Hepatocyte (in vitro differentiated cells): ENCODE measurements around the gene MAGEC3. TPM values are rescaled to one million over a fixed set of nuclear protein-coding genes. Genes with fewer than 3 reads are reported as not detected.
"Not testable (repeated sequence)": the region's sequence is repeated elsewhere in the genome, so short reads cannot be mapped to it uniquely, and the experiment has no call there.

Source experiments
- DNase-seq: peaks from one replicate; pipeline ENCODE4 v3.0.0-alpha.2; 2016; ENCODE audit warnings: low spot score
- H2AFZ ChIP-seq: fragments of 200-600 bp; sonication (generic); 2 replicates; pipeline ENCODE4 v1.6.0; 2016; ENCODE audit warnings: antibody characterized with exemption, mild to moderate bottlenecking
- H3K27ac ChIP-seq: fragments of 200-600 bp; sonication (generic); 2 replicates; pipeline ENCODE4 v1.5.1; 2016; ENCODE audit warnings: mild to moderate bottlenecking
- H3K27me3 ChIP-seq: fragments of 200-600 bp; sonication (generic); 2 replicates; pipeline ENCODE4 v1.6.1; 2016
- H3K36me3 ChIP-seq: fragments of 200-600 bp; sonication (generic); replicated peaks from 2 replicates; pipeline ENCODE4 v1.5.1; 2016; ENCODE audit warnings: low read depth; ENCODE audit not compliant: insufficient read depth
- H3K4me1 ChIP-seq: fragments of 200-600 bp; sonication (generic); 2 replicates; pipeline ENCODE4 v1.5.1; 2016; ENCODE audit warnings: mild to moderate bottlenecking, moderate library complexity; ENCODE audit not compliant: insufficient read depth
- H3K4me2 ChIP-seq: fragments of 200-600 bp; sonication (generic); 2 replicates; pipeline ENCODE4 v1.6.0; 2016
- H3K4me3 ChIP-seq: fragments of 200-600 bp; sonication (generic); 2 replicates; pipeline ENCODE4 v1.5.1; 2016; ENCODE audit warnings: mild to moderate bottlenecking
- H3K79me2 ChIP-seq: fragments of 200-600 bp; sonication (generic); 2 replicates; pipeline ENCODE4 v1.6.0; 2017; ENCODE audit warnings: mild to moderate bottlenecking
- H3K9me2 ChIP-seq: fragments of 200-600 bp; sonication (generic); replicated peaks from 2 replicates; pipeline ENCODE4 v1.6.0; 2017; ENCODE audit warnings: mild to moderate bottlenecking; ENCODE audit not compliant: insufficient read depth
- H3K9me3 ChIP-seq: fragments of 200-600 bp; sonication (generic); 2 replicates; pipeline ENCODE4 v1.5.1; 2016; ENCODE audit warnings: low read depth, mild to moderate bottlenecking
- H4K20me1 ChIP-seq: fragments of 200-600 bp; sonication (generic); 2 replicates; pipeline ENCODE4 v1.6.0; 2016; ENCODE audit warnings: mild to moderate bottlenecking; ENCODE audit not compliant: insufficient read depth, poor library complexity, severe bottlenecking
- EZH2 ChIP-seq: fragments of 200-600 bp; sonication (generic); IDR thresholded peaks from 2 replicates; pipeline ENCODE4 v1.6.1; 2016; ENCODE audit warnings: antibody characterized with exemption, mild to moderate bottlenecking, borderline replicate concordance
- EZH2phosphoT487 ChIP-seq: fragments of 200-600 bp; sonication (generic); IDR thresholded peaks from one replicate; pipeline ENCODE4 v1.6.1; 2018; ENCODE audit warnings: antibody characterized with exemption, mild to moderate bottlenecking, low read depth, moderate library complexity; ENCODE audit not compliant: unreplicated experiment, severe bottlenecking
- WGBS: methylation state at CpG from one replicate; pipeline ENCODE4 v1.1.6; 2016; ENCODE audit warnings: low lambda C conversion rate; ENCODE audit errors: missing lambda C conversion rate; 5-methylcytosine and 5-hydroxymethylcytosine counted together
- polyA plus RNA-seq: library from polyadenylated mRNA; unstranded; fragments of >200 nt; fragmentation: Nextera tagmentation; extraction: Ambion mirVana; gene quantifications from 2 replicates; pipeline ENCODE4 v1.2.1, GENCODE V29; 2016
- total RNA-seq: library from RNA; depleted of rRNA; stranded (reverse); fragments of >200 nt; gene quantifications from 2 replicates; pipeline ENCODE4 v1.2.3, GENCODE V29; 2014
- TF ChIP-seq, protein P1 (sequence below): fragments of 200-600 bp; sonication (generic); IDR thresholded peaks from 2 replicates; pipeline ENCODE4 v1.5.1; 2016; ENCODE audit warnings: antibody characterized with exemption, mild to moderate bottlenecking; ENCODE audit not compliant: poor library complexity

The MAGEC3 gene
- total and polyA plus RNA-seq, 2 experiments from 2014 or later: 0.40 TPM; not detected in 1

DNA sequence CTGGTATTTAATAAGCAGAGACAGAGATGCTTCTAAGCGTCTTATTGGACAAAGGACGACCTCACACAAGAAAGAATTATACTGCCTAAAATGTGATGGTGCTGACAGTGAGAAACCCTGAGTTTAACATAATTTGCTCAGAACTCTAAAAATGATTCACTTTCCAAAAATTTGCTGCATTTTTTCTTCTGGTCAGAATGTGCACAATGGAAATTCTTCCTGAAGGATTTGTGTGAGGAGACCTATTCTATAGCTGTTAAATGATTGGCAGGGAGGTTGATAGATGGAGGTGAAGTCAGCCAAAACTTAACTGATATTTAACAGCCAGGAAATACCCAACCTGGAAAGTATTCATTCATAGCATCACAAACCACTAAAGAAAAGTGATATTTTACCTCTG lies 1.7 kb downstream of the MAGEC3 start:
- DNase-seq: no peak
- TF ChIP-seq EZH2 (no peak), EZH2phosphoT487 (no peak)
- TF ChIP-seq, protein P1, sequence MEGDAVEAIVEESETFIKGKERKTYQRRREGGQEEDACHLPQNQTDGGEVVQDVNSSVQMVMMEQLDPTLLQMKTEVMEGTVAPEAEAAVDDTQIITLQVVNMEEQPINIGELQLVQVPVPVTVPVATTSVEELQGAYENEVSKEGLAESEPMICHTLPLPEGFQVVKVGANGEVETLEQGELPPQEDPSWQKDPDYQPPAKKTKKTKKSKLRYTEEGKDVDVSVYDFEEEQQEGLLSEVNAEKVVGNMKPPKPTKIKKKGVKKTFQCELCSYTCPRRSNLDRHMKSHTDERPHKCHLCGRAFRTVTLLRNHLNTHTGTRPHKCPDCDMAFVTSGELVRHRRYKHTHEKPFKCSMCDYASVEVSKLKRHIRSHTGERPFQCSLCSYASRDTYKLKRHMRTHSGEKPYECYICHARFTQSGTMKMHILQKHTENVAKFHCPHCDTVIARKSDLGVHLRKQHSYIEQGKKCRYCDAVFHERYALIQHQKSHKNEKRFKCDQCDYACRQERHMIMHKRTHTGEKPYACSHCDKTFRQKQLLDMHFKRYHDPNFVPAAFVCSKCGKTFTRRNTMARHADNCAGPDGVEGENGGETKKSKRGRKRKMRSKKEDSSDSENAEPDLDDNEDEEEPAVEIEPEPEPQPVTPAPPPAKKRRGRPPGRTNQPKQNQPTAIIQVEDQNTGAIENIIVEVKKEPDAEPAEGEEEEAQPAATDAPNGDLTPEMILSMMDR: no peak
- Histone ChIP-seq H4K20me1 (no peaks in the 10 kb centered on the region), H3K79me2 (no peaks in the 10 kb centered on the region), H3K4me2 (no peak overlapping the region), H3K4me1 (no peaks in the 10 kb centered on the region), H2AFZ (no peak overlapping the region), H3K27me3 (no peaks in the 10 kb centered on the region), H3K36me3 (no peaks in the 10 kb centered on the region), H3K9me3 (no peaks in the 10 kb centered on the region), H3K27ac (no peak overlapping the region), H3K4me3 (no peak overlapping the region), H3K9me2 (no peaks in the 10 kb centered on the region)
- WGBS: 75% methylated on average over 2 of the region's 2 CpGs

DNA sequence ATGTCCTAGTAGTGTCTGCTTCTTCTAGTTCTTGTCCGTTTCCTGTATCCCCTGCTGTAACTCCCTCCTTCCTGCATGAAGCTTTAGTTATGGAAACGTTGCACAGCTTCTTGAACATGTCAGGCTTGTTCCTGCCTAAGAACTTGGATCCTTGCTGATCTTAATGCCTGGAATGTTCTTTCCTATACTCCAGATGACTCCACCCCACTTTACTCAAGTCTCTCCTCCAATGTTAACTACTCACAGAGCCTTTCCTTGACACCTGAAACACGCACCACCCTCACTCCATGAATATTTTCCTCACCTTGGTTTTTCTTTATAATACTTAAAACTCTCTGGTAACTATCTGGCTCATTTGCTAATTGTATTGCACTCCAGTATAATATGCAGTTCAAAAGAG lies 19.4 kb downstream of the MAGEC3 start:
- Histone ChIP-seq H3K27ac (no peak overlapping the region), H2AFZ (no peak overlapping the region), H3K27me3 (no peaks in the 10 kb centered on the region), H3K4me1 (no peaks in the 10 kb centered on the region), H3K36me3 (no peaks in the 10 kb centered on the region), H3K4me2 (no peak overlapping the region), H3K4me3 (no peak overlapping the region), H4K20me1 (no peaks in the 10 kb centered on the region), H3K9me3 (no peaks in the 10 kb centered on the region), H3K9me2 (peaks cover 4% of the 10 kb centered on the region), H3K79me2 (no peaks in the 10 kb centered on the region)
- no peak for DNase-seq
- no peak for TF ChIP-seq EZH2
- no peak for TF ChIP-seq EZH2phosphoT487
- TF ChIP-seq, protein P1: no peak
- 42% methylated on average over 3 of the region's 3 CpGs for WGBS

DNA sequence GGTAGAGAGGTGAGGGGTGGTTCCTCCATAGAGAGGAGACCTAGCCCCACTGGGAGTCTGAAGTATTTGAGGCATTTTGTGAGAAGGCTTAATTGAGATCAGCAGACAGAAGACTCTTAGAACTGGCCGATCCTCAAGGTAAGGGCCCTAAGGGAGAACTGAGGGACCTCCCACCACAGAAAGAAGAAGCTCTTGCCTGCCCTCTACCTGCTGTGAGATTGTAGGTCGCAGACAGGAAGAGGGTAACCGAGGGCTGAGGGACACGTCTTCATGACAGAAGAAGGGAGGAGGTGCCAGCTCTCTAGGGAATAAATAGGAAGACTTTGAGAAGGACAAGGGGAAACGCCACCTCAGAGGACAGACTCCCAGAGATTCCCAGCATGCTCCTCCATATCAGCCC lies 41.5 kb downstream of the MAGEC3 start:
- no peaks in the 10 kb centered on the region for H4K20me1 ChIP-seq

DNA sequence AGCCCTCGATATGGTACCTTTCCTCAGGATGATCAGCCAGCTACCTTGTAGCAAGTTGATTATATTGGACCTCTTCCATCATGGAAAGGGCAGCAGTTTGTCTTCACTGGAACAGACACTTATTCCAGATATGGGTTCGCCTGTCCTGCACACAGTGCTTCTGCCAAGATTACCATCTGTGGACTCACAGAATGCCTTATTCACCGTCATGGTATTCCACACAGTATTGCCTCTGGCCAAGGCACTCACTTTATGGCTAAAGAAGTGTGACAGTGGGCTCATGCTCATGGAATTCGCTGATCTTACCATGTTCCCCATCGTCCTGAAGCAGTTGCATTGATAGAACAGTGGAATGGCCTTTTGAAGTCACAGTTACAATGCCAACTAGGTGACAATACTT lies 50.7 kb downstream of the MAGEC3 start:
- not testable (repeated sequence) for H3K9me2 ChIP-seq, H3K9me3 ChIP-seq, H3K27me3 ChIP-seq, H3K4me2 ChIP-seq, DNase-seq, H3K79me2 ChIP-seq, H3K4me3 ChIP-seq, H3K4me1 ChIP-seq, H2AFZ ChIP-seq, H3K36me3 ChIP-seq, H3K27ac ChIP-seq, H4K20me1 ChIP-seq
- 57% methylated on average over 5 of the region's 5 CpGs for WGBS

More for the DNA sequence above, 41.5 kb downstream of the MAGEC3 start:
- Histone ChIP-seq H3K9me2 (no peaks in the 10 kb centered on the region), H3K4me2 (no peak overlapping the region), H2AFZ (no peak overlapping the region), H3K79me2 (no peaks in the 10 kb centered on the region), H3K27me3 (no peaks in the 10 kb centered on the region), H3K27ac (no peak overlapping the region), H3K4me1 (no peaks in the 10 kb centered on the region), H3K9me3 (no peaks in the 10 kb centered on the region), H3K36me3 (no peaks in the 10 kb centered on the region), H3K4me3 (no peak overlapping the region)
- no peak for DNase-seq
- WGBS: 60% methylated on average over 5 of the region's 5 CpGs
- TF ChIP-seq EZH2phosphoT487 (no peak), EZH2 (no peak)
- TF ChIP-seq, protein P1: no peak
